ENCODE data around the gene PLGLB1. TPM values are rescaled to one million over a fixed set of nuclear protein-coding genes. Genes with fewer than 3 reads are reported as not detected.

Gene PLGLB1
- total RNA-seq = 0.15 TPM in 1 of 2 replicates, not detected in the other

DNA sequence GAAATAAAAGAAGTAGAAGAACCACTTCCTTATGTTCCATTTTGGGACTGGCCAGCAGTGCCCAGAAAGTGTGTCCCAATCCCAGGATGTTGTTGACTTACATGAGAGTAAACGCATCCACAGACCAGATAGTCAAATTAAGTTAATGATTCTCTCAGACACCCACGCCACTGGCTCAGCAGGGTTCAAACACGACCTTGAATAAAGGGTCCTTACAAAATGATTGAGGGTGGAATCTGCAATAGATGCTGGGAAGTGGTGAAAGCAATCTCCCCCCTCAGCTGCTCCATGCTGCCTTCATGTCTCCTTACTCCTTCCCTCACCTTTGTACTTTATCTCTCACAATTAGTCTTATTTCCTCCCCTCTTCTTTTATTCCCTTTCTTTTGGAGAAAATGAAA, at the start of gene PLGLB1:
TSS of gene PLGLB1 (minus strand) at position 101 of the 400 bp plus-strand sequence. CDS start at position 40, 61 bp downstream.

Other genes starting within 250 kb of the PLGLB1 start
- gene CD8A, start 230.9 kb downstream of the PLGLB1 start, total RNA-seq = not detected in 2 replicates
- not detected in 2 replicates for gene CD8B, start 160.0 kb downstream of the PLGLB1 start, total RNA-seq
- 0.32 and 1.2 TPM in 2 replicates for gene RGPD1, start 79.7 kb downstream of the PLGLB1 start, total RNA-seq

Measured in epithelial cell of umbilical artery (primary cell).